ENCODE data around the gene GPR143. TPM values are rescaled to one million over a fixed set of nuclear protein-coding genes. Genes with fewer than 3 reads are reported as not detected.
"Not testable (repeated sequence)": the region's sequence is repeated elsewhere in the genome, so short reads cannot be mapped to it uniquely, and the experiment has no call there.

The GPR143 gene
- total RNA-seq, 4 donors from 2014 or later = not detected

DNA sequence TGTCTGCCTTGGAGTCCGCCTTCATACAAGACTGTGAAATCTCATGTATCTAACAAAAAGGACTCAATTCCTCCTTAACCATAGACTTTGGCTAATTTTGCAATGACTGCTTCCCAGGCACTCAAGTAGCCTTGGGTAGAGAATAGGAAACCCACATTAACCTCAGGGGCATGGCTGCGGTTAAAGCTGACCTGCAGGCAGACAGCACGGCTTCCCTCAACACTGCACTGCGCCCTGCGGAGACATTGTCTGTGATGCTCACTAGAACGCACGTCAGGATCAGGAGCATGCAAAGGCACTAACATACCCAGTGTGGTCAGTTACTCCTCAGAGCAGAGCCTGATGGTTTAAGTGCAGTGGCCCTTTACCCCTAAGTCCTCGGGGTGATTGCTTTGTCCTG, 10.3 kb upstream of the GPR143 start:
- TF ChIP-seq POLR2A (IDR thresholded peaks at IDR 0.05) = no peak
- TF ChIP-seq, protein P1, sequence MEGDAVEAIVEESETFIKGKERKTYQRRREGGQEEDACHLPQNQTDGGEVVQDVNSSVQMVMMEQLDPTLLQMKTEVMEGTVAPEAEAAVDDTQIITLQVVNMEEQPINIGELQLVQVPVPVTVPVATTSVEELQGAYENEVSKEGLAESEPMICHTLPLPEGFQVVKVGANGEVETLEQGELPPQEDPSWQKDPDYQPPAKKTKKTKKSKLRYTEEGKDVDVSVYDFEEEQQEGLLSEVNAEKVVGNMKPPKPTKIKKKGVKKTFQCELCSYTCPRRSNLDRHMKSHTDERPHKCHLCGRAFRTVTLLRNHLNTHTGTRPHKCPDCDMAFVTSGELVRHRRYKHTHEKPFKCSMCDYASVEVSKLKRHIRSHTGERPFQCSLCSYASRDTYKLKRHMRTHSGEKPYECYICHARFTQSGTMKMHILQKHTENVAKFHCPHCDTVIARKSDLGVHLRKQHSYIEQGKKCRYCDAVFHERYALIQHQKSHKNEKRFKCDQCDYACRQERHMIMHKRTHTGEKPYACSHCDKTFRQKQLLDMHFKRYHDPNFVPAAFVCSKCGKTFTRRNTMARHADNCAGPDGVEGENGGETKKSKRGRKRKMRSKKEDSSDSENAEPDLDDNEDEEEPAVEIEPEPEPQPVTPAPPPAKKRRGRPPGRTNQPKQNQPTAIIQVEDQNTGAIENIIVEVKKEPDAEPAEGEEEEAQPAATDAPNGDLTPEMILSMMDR (IDR thresholded peaks at IDR 0.05) = no peak
- Histone ChIP-seq H3K36me3 (no peaks in the 10 kb centered on the region), H3K27me3 (no peaks in the 10 kb centered on the region), H3K9me3 (no peaks in the 10 kb centered on the region), H3K4me3 (no peak overlapping the region), H3K27ac (no peak overlapping the region), H3K4me1 (no peaks in the 10 kb centered on the region)
- no peak for DNase-seq

DNA sequence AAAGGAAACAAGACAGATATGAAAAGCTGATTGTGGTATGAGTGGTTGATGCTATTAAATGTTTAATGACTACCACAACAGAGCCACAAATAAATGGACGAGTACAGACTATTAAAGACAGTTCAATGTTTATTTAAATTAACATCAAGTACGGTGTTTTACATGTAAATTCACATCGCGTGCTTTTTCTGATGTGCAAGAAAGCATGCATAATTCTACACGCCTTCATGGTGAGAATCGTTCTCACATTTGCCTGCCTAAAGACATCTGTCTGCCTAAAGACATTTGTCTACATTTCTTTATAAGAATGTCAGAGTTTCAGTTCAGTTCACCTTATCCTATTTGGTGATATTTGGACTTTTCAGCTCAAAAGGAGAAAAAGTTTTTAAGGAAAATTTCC, 7.3 kb upstream of the GPR143 start:
- Histone ChIP-seq H3K4me3 (no peak overlapping the region), H3K27ac (no peak overlapping the region), H3K27me3 (no peaks in the 10 kb centered on the region), H3K36me3 (no peaks in the 10 kb centered on the region), H3K9me3 (no peaks in the 10 kb centered on the region), H3K4me1 (no peaks in the 10 kb centered on the region)
- no peak for DNase-seq
- TF ChIP-seq POLR2A (IDR thresholded peaks at IDR 0.05) = no peak

DNA sequence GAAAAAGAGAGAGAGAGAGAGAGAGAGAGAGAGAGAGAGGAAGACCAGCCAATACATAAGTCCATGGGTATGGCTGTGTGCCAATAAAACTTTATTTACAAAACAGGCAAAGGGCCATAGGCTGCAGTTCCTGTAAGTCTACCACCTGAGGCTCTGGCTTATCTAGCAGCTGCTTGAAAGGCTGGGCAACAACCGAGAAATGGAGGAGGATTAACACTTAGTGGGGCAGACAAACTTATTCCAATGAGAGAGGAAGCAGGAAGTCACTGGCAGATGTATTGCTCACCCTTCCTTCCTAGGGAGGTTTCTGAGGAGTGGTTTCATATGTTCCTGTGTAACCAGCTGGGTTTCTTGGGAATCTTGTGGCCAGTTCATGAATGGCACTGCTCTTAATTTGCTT, 4.7 kb upstream of the GPR143 start:
- TF ChIP-seq, protein P1 (IDR thresholded peaks at IDR 0.05) = no peak
- no peak for TF ChIP-seq POLR2A (IDR thresholded peaks at IDR 0.05)
- H3K4me3 ChIP-seq = no peak overlapping the region
- no peaks in the 10 kb centered on the region for H3K4me1 ChIP-seq
- no peak overlapping the region for H3K27ac ChIP-seq
- no peak for DNase-seq
- H3K27me3 ChIP-seq = no peaks in the 10 kb centered on the region
- no peaks in the 10 kb centered on the region for H3K36me3 ChIP-seq
- no peaks in the 10 kb centered on the region for H3K9me3 ChIP-seq

DNA sequence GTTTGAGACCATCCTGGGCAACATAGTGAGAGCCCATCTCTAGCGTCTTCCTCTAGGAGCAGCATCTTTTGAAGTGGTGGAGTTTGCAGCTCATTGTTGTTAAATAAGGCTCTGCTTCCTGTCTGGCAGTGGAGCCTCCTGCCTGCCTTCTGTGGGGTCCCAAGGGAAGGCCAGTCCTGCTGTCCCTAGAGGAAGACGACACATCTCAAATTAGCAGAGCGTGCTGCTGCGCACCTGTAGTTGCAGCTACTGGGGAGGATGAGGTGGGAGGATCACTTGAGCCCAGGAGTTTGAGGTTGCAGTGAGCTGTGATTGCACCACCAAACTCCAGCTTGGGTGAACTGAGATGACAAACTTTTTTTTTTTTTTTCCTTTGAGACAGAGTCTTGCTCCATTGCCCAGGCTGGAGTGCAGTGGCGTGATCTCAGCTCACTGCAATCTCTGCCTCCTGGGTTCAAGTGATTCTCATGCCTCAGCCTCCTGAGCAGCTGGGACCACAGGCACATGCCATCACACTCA, 2.7 kb upstream of the GPR143 start:
- H3K36me3 ChIP-seq, H3K4me3 ChIP-seq, DNase-seq, H3K27me3 ChIP-seq, H3K27ac ChIP-seq, H3K4me1 ChIP-seq, H3K9me3 ChIP-seq: not testable (repeated sequence)

DNA sequence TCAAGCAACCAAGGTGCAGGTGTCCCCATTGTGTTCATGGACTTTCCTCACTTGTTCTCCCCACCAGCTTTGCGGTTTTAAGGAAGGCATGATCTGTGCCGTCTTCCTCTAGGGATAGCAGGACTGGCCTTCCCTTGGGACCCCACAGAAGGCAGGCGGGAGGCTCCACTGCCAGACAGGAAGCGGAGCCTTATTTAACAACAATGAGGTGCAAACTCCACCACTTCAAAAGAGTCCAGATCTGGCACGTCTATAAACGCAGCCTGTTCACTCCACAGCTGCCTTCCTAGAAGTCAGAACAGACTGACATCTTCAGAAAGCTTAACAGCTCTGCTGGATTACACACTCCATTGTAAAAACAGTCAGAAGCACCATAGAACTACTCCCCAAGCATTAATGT, 1.7 kb upstream of the GPR143 start:
- DNase-seq = no peak
- TF ChIP-seq, protein P1 (IDR thresholded peaks at IDR 0.05) = no peak
- TF ChIP-seq POLR2A (IDR thresholded peaks at IDR 0.05) = no peak
- H3K27ac ChIP-seq = no peak overlapping the region

DNA sequence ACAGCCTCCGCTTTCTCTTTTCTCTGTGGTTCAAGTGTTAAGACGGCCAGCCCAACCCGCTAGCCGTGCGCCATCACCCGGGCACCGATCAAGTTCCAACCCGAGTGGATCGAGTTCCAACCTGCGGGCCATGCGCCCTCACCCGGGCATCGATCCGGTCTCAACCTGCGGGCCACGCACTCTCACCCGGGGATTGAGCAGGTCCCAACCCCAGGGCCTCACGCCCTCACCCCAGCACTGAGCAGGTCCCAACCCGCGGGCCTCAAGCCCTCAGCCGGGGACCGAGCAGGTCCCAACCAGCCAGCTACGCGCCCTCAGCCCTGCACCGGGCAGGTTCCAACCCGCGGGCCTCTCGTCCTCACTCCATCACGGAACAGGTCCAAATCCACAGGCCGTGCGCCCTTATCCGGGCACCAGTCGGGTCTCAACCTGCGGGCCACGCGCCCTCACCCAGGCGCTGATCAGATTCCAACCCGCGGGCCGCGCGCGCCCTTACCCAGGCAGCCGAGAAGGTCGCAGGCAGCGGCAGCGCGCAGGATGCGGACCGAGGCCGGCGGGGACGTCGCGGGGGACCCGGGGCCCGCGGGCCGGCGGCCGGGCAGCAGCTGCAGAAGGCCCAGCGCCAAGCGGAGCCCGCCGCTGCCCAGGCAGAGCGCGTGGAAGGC, 443 bp downstream of the GPR143 start:
- Histone ChIP-seq H3K4me3 (no peak overlapping the region), H3K4me1 (no peaks in the 10 kb centered on the region), H3K9me3 (no peaks in the 10 kb centered on the region), H3K27ac (no peak overlapping the region), H3K27me3 (no peaks in the 10 kb centered on the region), H3K36me3 (no peaks in the 10 kb centered on the region)
- no peak for DNase-seq
- TF ChIP-seq, protein P1 (IDR thresholded peaks at IDR 0.05) = no peak
- no peak for TF ChIP-seq POLR2A (IDR thresholded peaks at IDR 0.05)

More for the DNA sequence above, 1.7 kb upstream of the GPR143 start:
- H3K4me1 ChIP-seq = no peaks in the 10 kb centered on the region
- H3K4me3 ChIP-seq = no peak overlapping the region
- H3K9me3 ChIP-seq = no peaks in the 10 kb centered on the region
- no peaks in the 10 kb centered on the region for H3K27me3 ChIP-seq
- no peaks in the 10 kb centered on the region for H3K36me3 ChIP-seq

DNA sequence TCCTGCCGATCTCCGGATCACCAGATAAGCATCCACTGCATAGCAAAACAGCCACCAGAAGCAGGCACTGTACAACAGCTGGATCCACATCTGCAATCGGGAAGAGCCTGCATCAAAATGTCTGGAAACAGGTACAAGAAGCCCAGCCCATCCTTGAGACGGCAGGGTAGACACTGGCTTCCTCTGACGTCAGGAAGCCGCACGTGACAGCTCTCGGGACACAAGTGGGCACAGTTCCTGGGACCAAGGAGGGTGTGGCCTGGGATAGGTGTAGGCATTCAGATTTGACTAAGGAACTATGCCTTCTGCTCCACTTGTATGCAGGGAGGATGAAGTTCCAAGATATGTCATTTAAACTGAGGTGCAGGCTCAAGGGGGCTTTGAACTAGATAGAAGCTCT, 6.3 kb downstream of the GPR143 start:
- H3K27me3 ChIP-seq = no peaks in the 10 kb centered on the region
- H3K4me3 ChIP-seq = no peak overlapping the region
- H3K4me1 ChIP-seq = no peaks in the 10 kb centered on the region
- no peak overlapping the region for H3K27ac ChIP-seq
- no peaks in the 10 kb centered on the region for H3K9me3 ChIP-seq
- TF ChIP-seq POLR2A (IDR thresholded peaks at IDR 0.05) = no peak
- TF ChIP-seq, protein P1 (IDR thresholded peaks at IDR 0.05) = no peak
- no peak for DNase-seq
- no peaks in the 10 kb centered on the region for H3K36me3 ChIP-seq
